GM18526 (cell line): ENCODE data around the gene PES1.

Experiments
- POLR2A ChIP-seq: IDR thresholded peaks from 3 replicates; pipeline ENCODE4 v1.6.1; 2011; ENCODE audit not compliant: insufficient read length; ENCODE audit errors: extremely low read depth

PES1 gene

DNA sequence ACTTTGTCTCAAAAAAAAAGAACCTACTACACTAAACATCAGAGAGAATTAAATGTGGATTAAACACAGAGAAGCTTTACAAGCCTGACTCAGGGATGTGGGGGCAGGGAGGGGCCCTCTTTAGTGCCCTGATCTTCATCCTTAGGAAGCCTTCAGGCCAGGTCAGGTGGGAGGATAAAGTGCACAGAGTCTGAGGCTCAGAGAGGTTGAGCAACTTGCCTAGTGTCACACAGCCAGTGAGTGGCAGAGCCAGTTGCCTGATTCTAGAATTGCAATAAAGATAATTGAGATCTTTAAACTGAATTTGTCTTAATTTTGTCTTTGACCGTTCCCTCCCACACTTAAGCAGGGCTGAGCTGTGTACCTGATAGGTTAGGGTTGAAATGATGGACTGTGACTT, 52.3 kb downstream of the PES1 start:
- no peak for TF ChIP-seq POLR2A

DNA sequence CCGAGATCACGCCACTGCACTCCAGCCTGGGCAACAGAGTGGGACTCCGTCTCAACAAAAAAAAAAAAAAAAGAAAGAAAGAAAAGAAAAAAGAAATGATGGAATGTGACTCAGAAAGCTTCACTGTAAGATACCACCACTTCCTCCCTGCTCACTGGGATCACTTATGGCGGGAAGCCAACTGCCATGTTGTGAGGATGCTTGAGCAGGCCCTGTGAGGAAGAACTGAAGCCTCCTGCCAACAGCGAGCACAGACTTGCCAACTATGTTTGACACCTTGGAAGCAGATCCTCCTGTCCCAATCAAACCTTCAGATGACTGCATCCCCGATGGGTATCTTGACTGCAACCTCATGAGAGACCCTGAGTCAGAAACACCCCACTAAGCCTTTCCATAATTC, 53.4 kb downstream of the PES1 start:
- TF ChIP-seq POLR2A = no peak

DNA sequence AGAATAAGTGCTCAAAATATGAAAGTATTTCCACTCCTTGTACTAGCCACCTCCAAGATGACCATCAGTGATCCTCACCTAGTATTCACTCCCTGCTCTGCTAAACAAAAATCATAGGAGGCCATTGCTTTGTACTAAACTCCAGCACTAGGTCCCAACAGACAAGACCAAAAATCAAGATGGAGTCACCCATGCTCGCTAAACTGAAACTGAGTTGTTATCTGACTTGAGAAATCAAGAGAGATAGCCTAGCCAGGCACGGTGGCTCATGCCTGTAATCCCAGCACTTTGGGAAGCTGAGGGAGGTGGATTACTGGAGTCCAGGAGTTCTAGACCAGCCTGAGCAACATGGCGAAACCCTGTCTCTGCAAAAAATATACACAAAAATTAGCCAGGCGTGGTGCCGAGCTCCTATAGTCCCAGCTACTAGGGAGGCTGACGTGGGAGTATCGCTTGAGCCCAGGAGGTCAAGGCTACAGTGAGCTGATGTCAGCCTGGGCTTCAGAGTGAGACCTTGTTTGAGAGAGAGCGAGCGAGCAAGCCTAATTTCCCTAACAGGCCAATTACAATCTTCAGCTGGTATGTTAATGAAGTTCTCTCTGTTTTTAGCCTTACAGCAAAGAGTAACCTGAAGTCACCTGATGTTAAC, 54.5 kb downstream of the PES1 start:
- TF ChIP-seq POLR2A = no peak

DNA sequence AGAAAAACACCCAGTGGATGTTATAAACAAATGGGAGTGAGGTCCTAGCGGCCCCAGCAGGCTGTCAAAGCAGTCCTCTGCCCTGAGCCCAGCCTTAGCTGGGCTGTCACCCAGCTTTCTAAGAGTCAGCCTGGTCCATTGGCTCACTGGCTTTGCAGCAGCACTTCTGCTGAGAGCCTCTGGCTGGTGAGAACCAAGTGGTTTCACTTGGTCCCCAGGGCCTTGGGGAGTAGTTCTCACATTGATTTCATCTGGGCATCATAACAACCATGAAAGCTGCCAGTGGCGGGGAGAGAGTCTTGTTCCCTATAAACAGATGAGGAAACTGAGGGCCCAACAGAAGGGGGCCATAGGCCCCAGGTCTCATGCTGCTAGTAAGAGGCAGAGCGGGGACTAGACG, 56.5 kb downstream of the PES1 start:
- TF ChIP-seq POLR2A = no peak

DNA sequence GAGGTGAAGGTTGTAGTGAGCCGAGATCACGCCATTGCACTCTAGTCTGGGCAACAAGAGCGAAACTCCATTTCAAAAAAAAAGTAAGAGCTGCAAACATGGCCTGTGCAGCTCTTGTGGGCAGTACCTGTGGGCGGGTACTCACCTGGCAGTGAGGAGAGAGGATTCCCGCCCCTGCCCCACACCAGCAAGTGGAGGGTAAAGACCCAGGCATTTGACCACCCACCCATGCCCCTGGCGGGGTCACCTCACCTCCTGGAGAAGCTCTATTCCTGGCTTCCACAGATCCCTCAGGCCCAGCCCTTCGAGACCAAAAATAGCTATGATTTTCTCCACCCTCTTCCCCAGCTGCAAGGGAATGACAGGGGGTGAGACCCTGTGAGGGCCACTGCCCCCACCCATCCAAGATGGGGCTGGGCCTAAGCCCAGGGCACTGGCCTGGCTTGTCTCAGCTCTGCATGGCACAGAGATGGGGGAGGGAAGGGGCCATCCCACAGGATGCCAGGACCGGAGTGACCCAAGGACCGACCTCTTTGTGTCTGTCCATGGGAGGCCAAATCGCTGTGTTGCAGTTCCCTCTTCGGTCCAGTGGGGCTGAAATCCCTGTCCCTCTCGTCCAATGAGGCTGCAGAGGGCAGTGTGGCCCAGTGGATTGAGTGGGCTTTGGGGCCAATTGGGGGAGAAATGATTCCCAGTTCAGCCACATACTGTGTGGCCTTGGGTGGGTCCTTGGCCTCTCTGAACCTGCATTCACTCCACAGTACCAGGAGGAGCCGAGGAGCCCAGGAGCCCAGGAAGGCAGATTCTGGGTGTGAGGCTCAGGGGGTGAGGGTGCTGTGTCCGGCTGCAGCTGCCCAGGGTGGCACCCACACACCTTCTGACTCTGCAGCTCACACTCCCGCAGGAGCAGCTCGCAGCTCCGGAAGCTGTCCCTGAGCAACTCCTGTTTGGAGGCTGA, 59.8 kb downstream of the PES1 start:
- no peak for TF ChIP-seq POLR2A

DNA sequence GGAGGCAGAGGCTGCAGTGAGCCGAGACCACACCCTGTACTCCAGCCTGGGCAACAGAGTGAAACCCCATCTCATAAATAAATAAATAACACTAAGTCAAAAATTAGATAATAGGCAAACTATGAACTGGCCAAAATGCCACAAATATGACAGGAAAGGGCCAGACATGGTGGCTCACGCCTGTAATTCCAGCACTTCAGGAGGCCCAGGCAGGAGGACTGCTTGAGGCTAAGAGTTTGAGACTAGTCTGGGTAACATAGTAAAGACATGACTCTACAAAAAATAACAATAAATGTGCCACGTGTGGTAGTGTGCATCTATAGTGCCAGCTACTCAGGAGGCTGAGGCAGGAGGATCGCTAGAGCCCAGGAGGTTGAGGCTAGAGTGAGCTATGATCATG, 65.1 kb downstream of the PES1 start:
- no peak for TF ChIP-seq POLR2A
